ENCODE data around the gene TMEM175. TPM values are rescaled to one million over a fixed set of nuclear protein-coding genes. Genes with fewer than 3 reads are reported as not detected.

The TMEM175 gene
- total and polyA plus RNA-seq, 2 of the 13 experiments (the other 11 are each of a cell fraction or from before 2014, with no cell fraction given), result 5.1 to 9.9 TPM

DNA sequence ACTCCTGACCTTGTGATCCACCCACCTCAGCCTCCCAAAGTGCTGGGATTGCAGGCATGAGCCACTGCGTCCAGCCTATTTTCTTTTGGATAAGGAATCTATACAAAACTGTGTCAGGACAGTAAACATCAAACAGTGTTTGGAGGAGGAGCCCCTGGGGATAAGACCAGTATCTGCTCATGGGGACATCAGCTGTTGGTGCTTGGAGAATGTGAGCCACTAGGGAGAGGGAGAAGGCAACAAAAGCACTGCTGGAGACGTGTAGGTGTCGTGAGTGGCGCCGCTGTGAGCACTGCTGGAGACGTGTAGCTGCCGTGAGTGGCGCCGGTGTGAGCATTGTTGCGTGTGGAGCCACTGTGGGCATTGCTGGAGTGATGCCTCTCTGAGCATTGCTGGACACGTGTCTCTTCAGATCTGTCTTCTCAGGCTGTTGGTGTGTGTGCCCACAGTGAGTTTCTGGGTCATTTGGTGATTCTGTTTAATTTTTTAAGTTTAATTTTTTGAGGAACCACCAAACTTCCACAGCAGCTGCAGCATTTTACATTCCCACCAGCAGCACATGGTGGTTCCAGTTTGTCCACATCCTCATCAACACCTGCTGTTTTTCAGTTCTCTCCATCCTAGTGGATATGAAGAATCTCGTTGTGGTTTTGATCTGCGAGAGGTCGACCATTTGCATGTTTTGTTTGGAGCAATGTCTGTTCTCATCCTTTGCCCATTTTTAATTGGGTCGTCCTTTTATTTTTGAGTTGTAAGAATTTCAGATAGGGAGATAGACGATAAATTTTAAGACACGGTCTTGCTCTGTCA, 22.2 kb downstream of the TMEM175 start:
- no peaks in the 10 kb centered on the region for H3K36me3 ChIP-seq (replicated peaks in 1 of 2; ENCODE audit: control insufficient read depth in 1 of 2, insufficient read depth in 2 of 2, low read length in 2 of 2)
- H3K9ac ChIP-seq (ENCODE audit: insufficient read depth, low read depth, low read length), result no peak overlapping the region
- intact Hi-C loops (cut with micrococcal nuclease; ENCODE audit: unreplicated experiment) (no loop called here), in situ Hi-C loops (cut with HindIII; ENCODE audit: extremely low pct_ligation_motif_present, low pct_unique_long_range_greater_than_20kb) (no loop called here)
- no peak overlapping the region for H3K4me3 ChIP-seq (replicated peaks in 1 of 3; ENCODE audit: insufficient read depth in 1 of 3, low read depth in 2 of 3, low read length in 3 of 3)
- 82% methylated on average over 11 of the region's 17 CpGs for WGBS (ENCODE audit: low lambda C conversion rate)
- no peak for ATAC-seq
- H3K27me3 ChIP-seq (ENCODE audit: control insufficient read depth in 1 of 2, insufficient read depth in 2 of 2, low read length in 2 of 2), result no peaks in the 10 kb centered on the region
- ChIA-PET POLR2A (no interaction called here), CTCF (ENCODE audit: low intra/inter-chr PET ratio, low total read pairs) (no interaction called here)
- H4K20me1 ChIP-seq (ENCODE audit: insufficient read depth, low read length), result no peaks in the 10 kb centered on the region
- FAIRE-seq, result no peak
- no peaks in the 10 kb centered on the region for H3K79me2 ChIP-seq (ENCODE audit: insufficient read depth, low read length)
- TF ChIP-seq, protein P1, sequence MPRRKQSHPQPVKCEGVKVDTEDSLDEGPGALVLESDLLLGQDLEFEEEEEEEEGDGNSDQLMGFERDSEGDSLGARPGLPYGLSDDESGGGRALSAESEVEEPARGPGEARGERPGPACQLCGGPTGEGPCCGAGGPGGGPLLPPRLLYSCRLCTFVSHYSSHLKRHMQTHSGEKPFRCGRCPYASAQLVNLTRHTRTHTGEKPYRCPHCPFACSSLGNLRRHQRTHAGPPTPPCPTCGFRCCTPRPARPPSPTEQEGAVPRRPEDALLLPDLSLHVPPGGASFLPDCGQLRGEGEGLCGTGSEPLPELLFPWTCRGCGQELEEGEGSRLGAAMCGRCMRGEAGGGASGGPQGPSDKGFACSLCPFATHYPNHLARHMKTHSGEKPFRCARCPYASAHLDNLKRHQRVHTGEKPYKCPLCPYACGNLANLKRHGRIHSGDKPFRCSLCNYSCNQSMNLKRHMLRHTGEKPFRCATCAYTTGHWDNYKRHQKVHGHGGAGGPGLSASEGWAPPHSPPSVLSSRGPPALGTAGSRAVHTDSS (CRISPR knock-in tag; conservative IDR thresholded peaks at IDR 0.05), result no peak
- TF ChIP-seq GFI1 (CRISPR knock-in tag; IDR thresholded peaks at IDR 0.05; ENCODE audit: borderline replicate concordance), result no peak
- TF ChIP-seq, protein P2, sequence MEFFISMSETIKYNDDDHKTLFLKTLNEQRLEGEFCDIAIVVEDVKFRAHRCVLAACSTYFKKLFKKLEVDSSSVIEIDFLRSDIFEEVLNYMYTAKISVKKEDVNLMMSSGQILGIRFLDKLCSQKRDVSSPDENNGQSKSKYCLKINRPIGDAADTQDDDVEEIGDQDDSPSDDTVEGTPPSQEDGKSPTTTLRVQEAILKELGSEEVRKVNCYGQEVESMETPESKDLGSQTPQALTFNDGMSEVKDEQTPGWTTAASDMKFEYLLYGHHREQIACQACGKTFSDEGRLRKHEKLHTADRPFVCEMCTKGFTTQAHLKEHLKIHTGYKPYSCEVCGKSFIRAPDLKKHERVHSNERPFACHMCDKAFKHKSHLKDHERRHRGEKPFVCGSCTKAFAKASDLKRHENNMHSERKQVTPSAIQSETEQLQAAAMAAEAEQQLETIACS (CRISPR knock-in tag; IDR thresholded peaks at IDR 0.05), result no peak
- TF ChIP-seq, protein P3, sequence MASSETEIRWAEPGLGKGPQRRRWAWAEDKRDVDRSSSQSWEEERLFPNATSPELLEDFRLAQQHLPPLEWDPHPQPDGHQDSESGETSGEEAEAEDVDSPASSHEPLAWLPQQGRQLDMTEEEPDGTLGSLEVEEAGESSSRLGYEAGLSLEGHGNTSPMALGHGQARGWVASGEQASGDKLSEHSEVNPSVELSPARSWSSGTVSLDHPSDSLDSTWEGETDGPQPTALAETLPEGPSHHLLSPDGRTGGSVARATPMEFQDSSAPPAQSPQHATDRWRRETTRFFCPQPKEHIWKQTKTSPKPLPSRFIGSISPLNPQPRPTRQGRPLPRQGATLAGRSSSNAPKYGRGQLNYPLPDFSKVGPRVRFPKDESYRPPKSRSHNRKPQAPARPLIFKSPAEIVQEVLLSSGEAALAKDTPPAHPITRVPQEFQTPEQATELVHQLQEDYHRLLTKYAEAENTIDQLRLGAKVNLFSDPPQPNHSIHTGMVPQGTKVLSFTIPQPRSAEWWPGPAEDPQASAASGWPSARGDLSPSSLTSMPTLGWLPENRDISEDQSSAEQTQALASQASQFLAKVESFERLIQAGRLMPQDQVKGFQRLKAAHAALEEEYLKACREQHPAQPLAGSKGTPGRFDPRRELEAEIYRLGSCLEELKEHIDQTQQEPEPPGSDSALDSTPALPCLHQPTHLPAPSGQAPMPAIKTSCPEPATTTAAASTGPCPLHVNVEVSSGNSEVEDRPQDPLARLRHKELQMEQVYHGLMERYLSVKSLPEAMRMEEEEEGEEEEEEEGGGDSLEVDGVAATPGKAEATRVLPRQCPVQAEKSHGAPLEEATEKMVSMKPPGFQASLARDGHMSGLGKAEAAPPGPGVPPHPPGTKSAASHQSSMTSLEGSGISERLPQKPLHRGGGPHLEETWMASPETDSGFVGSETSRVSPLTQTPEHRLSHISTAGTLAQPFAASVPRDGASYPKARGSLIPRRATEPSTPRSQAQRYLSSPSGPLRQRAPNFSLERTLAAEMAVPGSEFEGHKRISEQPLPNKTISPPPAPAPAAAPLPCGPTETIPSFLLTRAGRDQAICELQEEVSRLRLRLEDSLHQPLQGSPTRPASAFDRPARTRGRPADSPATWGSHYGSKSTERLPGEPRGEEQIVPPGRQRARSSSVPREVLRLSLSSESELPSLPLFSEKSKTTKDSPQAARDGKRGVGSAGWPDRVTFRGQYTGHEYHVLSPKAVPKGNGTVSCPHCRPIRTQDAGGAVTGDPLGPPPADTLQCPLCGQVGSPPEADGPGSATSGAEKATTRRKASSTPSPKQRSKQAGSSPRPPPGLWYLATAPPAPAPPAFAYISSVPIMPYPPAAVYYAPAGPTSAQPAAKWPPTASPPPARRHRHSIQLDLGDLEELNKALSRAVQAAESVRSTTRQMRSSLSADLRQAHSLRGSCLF (CRISPR knock-in tag; IDR thresholded peaks at IDR 0.05; ENCODE audit: borderline replicate concordance), result no peak
- no TSS peak for BruUV-seq (replicated peaks)
- H3K4me1 ChIP-seq (ENCODE audit: insufficient read depth, low read length), result no peaks in the 10 kb centered on the region
- no peak overlapping the region for H3K4me2 ChIP-seq (ENCODE audit: low read depth, low read length)
- H3K9me3 ChIP-seq (ENCODE audit: low read length), result no peaks in the 10 kb centered on the region
- H3K27ac ChIP-seq (ENCODE audit: extremely low read length, insufficient read depth, low read length), result no peak overlapping the region
- DNase-seq (ENCODE audit: low spot score), result no peak
- no peak overlapping the region for H2AFZ ChIP-seq (ENCODE audit: low read length)

All from HepG2 (cell line).